Astrocyte (in vitro differentiated cells and primary cell): Measurements from ENCODE around the gene RHO. TPM values are rescaled to one million over a fixed set of nuclear protein-coding genes. Genes with fewer than 3 reads are reported as not detected.

Source experiments
- DNase-seq: peaks from one replicate; pipeline ENCODE4 v3.0.0-alpha.2; 2010; ENCODE audit warnings: low read depth
- FAIRE-seq: peaks from 2 replicates; lab custom pipeline; 2011; peaks lifted over from hg19 to GRCh38; lab: Jason Lieb, UNC
- H2AFZ ChIP-seq: 2 replicates; pipeline ENCODE4 v1.6.0; 2012; ENCODE audit warnings: low read depth, low read length, inconsistent platforms
- H3K27ac ChIP-seq: 2 replicates; pipeline ENCODE4 v1.5.1; 2011; ENCODE audit warnings: low read depth, low read length, inconsistent platforms
- H3K27me3 ChIP-seq: 2 replicates; pipeline ENCODE4 v1.6.0; 2011; ENCODE audit warnings: low read length, inconsistent platforms; ENCODE audit not compliant: insufficient read depth
- H3K36me3 ChIP-seq: 2 replicates; pipeline ENCODE4 v1.5.1; 2011; ENCODE audit warnings: low read length, inconsistent platforms; ENCODE audit not compliant: insufficient read depth
- H3K4me1 ChIP-seq: 2 replicates; pipeline ENCODE4 v1.5.1; 2011; ENCODE audit warnings: low read length, inconsistent platforms; ENCODE audit not compliant: insufficient read depth
- H3K4me2 ChIP-seq: 2 replicates; pipeline ENCODE4 v1.6.0; 2012; ENCODE audit warnings: low read length, inconsistent platforms
- H3K4me3 ChIP-seq: 2 replicates; pipeline ENCODE4 v1.5.1; 2011; ENCODE audit warnings: low read depth, mild to moderate bottlenecking, low read length, inconsistent platforms; ENCODE audit not compliant: insufficient read depth
- H3K79me2 ChIP-seq: 2 replicates; pipeline ENCODE4 v1.6.0; 2012; ENCODE audit warnings: mild to moderate bottlenecking, low read length, inconsistent platforms; ENCODE audit not compliant: insufficient read depth
- H3K9ac ChIP-seq: 2 replicates; pipeline ENCODE4 v1.6.0; 2012; ENCODE audit warnings: mild to moderate bottlenecking, low read length, inconsistent platforms
- H3K9me3 ChIP-seq: 2 replicates; pipeline ENCODE4 v1.5.1; 2012; ENCODE audit warnings: low read depth, mild to moderate bottlenecking, low read length, inconsistent platforms; ENCODE audit not compliant: insufficient read depth
- H4K20me1 ChIP-seq: 2 replicates; pipeline ENCODE4 v1.6.0; 2012; ENCODE audit warnings: low read length, inconsistent platforms; ENCODE audit not compliant: insufficient read depth
- H3K27ac Mint-ChIP-seq: one replicate; pipeline ENCODE4 v1.8.0; 2021; ENCODE audit warnings: mild to moderate bottlenecking, mixed read lengths; ENCODE audit not compliant: unreplicated experiment
- H3K27me3 Mint-ChIP-seq: one replicate; pipeline ENCODE4 v1.8.0; 2021; ENCODE audit warnings: low read depth, mixed read lengths; ENCODE audit not compliant: unreplicated experiment
- H3K36me3 Mint-ChIP-seq: one replicate; pipeline ENCODE4 v1.8.0; 2021; ENCODE audit warnings: low read depth, mixed read lengths; ENCODE audit not compliant: unreplicated experiment
- H3K4me1 Mint-ChIP-seq: one replicate; pipeline ENCODE4 v1.8.0; 2021; ENCODE audit warnings: low read depth, mixed read lengths; ENCODE audit not compliant: unreplicated experiment
- H3K4me3 Mint-ChIP-seq: one replicate; pipeline ENCODE4 v1.8.0; 2021; ENCODE audit warnings: mild to moderate bottlenecking, moderate library complexity, mixed read lengths; ENCODE audit not compliant: unreplicated experiment
- H3K9me3 Mint-ChIP-seq: one replicate; pipeline ENCODE4 v1.8.0; 2021; ENCODE audit warnings: mild to moderate bottlenecking, mixed read lengths; ENCODE audit not compliant: unreplicated experiment
- EZH2 ChIP-seq: IDR thresholded peaks from 2 replicates; pipeline ENCODE4 v1.6.1; 2012; ENCODE audit warnings: mild to moderate bottlenecking, low read length, inconsistent platforms; ENCODE audit not compliant: insufficient read depth
- total RNA-seq: library from RNA; stranded (reverse); gene quantifications from 2 replicates; pipeline ENCODE4 v1.2.1, GENCODE V29; 2021
- TF ChIP-seq, protein P1 (sequence below): IDR thresholded peaks from 2 replicates; pipeline ENCODE4 v1.5.1; 2011; ENCODE audit warnings: low read depth, mild to moderate bottlenecking, inconsistent platforms, low read length, moderate library complexity; ENCODE audit not compliant: insufficient read depth

The RHO gene
- total RNA-seq, 1 donor from 2014 or later: not detected

DNA sequence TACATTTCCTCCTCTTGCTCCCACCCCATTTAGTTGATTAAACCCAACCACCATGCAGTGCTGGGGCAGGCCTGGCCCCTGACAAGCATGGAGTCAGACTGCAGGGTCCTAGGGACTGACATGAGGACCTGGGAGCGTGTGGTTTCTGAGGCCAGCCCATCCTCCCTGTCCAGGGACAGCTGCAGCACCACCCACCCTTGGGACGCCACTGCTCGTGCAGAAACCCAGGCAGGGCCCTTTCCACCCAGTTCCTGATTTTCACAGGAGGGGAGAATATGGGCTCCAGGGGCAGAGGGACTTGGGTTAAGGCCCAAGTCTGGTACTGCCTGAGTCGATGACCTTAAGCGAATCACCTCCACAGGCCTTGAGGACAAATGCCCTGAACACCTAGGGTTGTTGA, 54.4 kb downstream of the RHO start:
- Histone ChIP-seq H3K27ac (no peak overlapping the region), H3K9ac (no peak overlapping the region), H4K20me1 (peaks cover 27% of the 10 kb centered on the region), H2AFZ (no peak overlapping the region), H3K79me2 (no peaks in the 10 kb centered on the region), H3K4me1 (no peaks in the 10 kb centered on the region), H3K27me3 (no peaks in the 10 kb centered on the region), H3K4me3 (no peak overlapping the region), H3K36me3 (no peaks in the 10 kb centered on the region), H3K9me3 (no peaks in the 10 kb centered on the region), H3K4me2 (no peak overlapping the region)
- Mint-ChIP-seq H3K36me3 (peaks cover 30% of the 10 kb centered on the region), H3K4me3 (no peak overlapping the region), H3K27ac (no peak overlapping the region), H3K27me3 (no peaks in the 10 kb centered on the region), H3K9me3 (no peaks in the 10 kb centered on the region), H3K4me1 (peaks cover 7% of the 10 kb centered on the region)
- TF ChIP-seq EZH2: no peak
- TF ChIP-seq, protein P1, sequence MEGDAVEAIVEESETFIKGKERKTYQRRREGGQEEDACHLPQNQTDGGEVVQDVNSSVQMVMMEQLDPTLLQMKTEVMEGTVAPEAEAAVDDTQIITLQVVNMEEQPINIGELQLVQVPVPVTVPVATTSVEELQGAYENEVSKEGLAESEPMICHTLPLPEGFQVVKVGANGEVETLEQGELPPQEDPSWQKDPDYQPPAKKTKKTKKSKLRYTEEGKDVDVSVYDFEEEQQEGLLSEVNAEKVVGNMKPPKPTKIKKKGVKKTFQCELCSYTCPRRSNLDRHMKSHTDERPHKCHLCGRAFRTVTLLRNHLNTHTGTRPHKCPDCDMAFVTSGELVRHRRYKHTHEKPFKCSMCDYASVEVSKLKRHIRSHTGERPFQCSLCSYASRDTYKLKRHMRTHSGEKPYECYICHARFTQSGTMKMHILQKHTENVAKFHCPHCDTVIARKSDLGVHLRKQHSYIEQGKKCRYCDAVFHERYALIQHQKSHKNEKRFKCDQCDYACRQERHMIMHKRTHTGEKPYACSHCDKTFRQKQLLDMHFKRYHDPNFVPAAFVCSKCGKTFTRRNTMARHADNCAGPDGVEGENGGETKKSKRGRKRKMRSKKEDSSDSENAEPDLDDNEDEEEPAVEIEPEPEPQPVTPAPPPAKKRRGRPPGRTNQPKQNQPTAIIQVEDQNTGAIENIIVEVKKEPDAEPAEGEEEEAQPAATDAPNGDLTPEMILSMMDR: no peak
- DNase-seq (no peak), FAIRE-seq (no peak)

DNA sequence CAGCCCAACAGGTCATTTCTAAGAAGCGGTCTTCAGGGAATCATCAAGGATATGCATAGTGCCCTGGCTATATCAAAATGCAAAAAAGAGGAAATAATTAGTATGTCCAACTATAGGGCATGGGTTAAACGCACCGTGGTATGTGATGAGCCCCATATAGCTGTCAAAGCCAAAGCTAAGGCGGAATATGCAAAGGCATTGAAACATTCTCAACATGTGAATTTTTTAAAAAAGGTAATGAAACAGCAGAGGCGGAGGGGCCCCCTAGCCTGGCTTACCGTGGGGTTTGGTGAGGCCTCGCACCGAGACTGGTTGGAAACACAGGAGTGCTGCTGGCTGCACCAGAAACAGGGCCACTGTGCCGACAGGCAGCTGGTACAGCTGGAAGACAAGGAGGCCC, 54.9 kb downstream of the RHO start:
- H3K36me3 ChIP-seq: no peaks in the 10 kb centered on the region
- Mint-ChIP-seq H3K4me1 (peaks cover 9% of the 10 kb centered on the region), H3K36me3 (peaks cover 31% of the 10 kb centered on the region), H3K9me3 (no peaks in the 10 kb centered on the region), H3K4me3 (no peak overlapping the region), H3K27ac (no peak overlapping the region), H3K27me3 (no peaks in the 10 kb centered on the region)
- no peak overlapping the region for H2AFZ ChIP-seq
- H3K79me2 ChIP-seq: no peaks in the 10 kb centered on the region
- no peak overlapping the region for H3K4me2 ChIP-seq
- H3K4me1 ChIP-seq: no peaks in the 10 kb centered on the region
- no peak for TF ChIP-seq EZH2
- TF ChIP-seq, protein P1: no peak
- H3K4me3 ChIP-seq: no peak overlapping the region
- no peaks in the 10 kb centered on the region for H3K9me3 ChIP-seq
- H3K27me3 ChIP-seq: no peaks in the 10 kb centered on the region
- FAIRE-seq: no peak
- DNase-seq: no peak
- H3K9ac ChIP-seq: no peak overlapping the region
- H3K27ac ChIP-seq: no peak overlapping the region
- peaks cover 27% of the 10 kb centered on the region for H4K20me1 ChIP-seq

DNA sequence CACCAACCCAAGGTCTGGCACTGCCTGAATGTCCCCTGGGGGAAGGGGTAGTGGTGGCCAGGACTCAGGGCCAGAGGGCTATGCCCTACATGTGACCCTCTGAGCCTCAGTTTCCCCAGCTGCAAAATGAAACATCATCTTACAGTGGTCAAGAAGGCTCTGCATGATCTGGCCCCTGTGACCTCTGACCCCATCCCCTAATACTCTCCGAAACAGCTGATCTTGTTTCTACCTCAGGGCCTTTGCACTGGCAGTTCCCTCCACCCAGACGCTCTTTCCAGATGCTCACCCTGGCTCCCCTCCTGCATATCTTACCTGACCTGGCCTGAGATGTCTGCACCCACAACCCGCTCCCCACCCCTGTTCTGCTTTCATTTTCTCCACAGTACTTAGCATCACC, 56.2 kb downstream of the RHO start:
- no peak for FAIRE-seq

More for the DNA sequence above, 56.2 kb downstream of the RHO start:
- TF ChIP-seq, protein P1: no peak
- no peak for TF ChIP-seq EZH2
- Histone ChIP-seq H3K79me2 (peaks cover 11% of the 10 kb centered on the region), H3K9me3 (no peaks in the 10 kb centered on the region), H3K27me3 (no peaks in the 10 kb centered on the region), H3K36me3 (no peaks in the 10 kb centered on the region), H3K4me3 (no peak overlapping the region), H2AFZ (no peak overlapping the region), H3K9ac (no peak overlapping the region), H3K27ac (no peak overlapping the region), H4K20me1 (peaks cover 27% of the 10 kb centered on the region), H3K4me1 (no peaks in the 10 kb centered on the region), H3K4me2 (no peak overlapping the region)
- DNase-seq: no peak
- H3K4me3 Mint-ChIP-seq: no peak overlapping the region
- peaks cover 9% of the 10 kb centered on the region for H3K4me1 Mint-ChIP-seq
- no peaks in the 10 kb centered on the region for H3K9me3 Mint-ChIP-seq
- H3K36me3 Mint-ChIP-seq: peaks cover 30% of the 10 kb centered on the region
- H3K27me3 Mint-ChIP-seq: no peaks in the 10 kb centered on the region
- H3K27ac Mint-ChIP-seq: no peak overlapping the region
